ENCODE results near the gene B4GALT2.

The B4GALT2 gene

GRCh38 chr1:43991200-43991475 lies 12.1 kb downstream of the B4GALT2 start:
- no peak for DNase-seq
- Mint-ChIP-seq H3K4me1 (peaks cover 23% of the 10 kb centered on the region), H3K36me3 (no peaks in the 10 kb centered on the region), H3K4me3 (peak overlapping the region; percentile 90), H3K27ac (no peak overlapping the region), H3K9me3 (no peaks in the 10 kb centered on the region), H3K27me3 (peaks cover 24% of the 10 kb centered on the region)
- CTCF ChIA-PET: no interaction called here

DNA sequence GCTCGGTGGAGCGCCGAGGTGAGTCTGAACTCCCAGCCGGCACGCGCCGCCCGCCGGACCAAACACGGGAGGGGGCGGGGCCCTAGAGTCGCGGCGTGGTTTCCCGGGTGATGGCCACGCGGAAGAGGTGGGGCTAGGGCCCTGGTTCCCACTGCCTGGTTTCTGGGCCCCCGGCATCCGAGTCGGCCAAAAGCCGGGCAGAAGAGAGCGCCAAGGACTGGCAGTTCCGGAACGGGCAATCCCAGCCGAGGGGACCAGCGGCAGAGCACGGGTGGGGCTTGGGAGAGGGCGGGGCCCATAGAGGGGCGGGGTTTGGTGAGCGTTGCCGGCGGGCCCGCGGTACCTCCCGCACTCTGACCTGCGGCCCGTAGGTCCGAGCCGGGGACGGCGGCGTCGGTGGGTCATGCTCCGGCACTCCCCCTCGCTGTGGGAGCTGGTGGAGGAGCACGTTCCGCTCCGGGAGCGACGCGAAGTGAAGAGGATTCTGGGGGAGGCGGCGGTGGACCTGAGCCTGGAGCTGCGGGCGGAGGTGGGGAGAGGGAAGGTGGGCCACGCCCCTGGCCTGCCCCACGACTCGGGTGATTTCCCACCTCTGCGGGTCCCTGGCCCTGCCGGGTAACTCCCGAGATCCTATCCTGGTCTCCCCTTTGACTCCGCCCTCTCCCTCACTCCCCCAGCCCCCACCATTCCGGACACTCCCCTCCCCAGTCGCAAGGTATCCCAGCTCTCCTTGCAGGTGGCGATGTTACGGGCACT lies 12.6 kb downstream of the B4GALT2 start, which contains the start of gene CCDC24:
Gene CCDC24, plus strand, starts transcription at position 124 of the 756 bp plus-strand sequence. Its CDS starts 280 bp downstream, at position 404.
- Mint-ChIP-seq H3K27me3 (peaks cover 24% of the 10 kb centered on the region), H3K9me3 (no peaks in the 10 kb centered on the region), H3K36me3 (no peaks in the 10 kb centered on the region), H3K27ac (no peak within 1 kb of the TSS), H3K4me1 (peaks cover 23% of the 10 kb centered on the region), H3K4me3 (peak within 1 kb of the TSS; percentile 90)
- DNase-seq: peak; percentile 87
- CTCF ChIA-PET: interaction anchor here (1.0 to 2.0 kb wide), 3 partner anchors 10 to 45 kb away, joined by 3 to 14 read pairs (median 5); no protein-coding TSS in a partner anchor

GRCh38 chr1:43992232-43992995 lies 13.4 kb downstream of the B4GALT2 start:
- CTCF ChIA-PET: interaction anchor here (0.5 to 2.0 kb wide), 4 partner anchors 9 to 164 kb away, joined by 3 to 14 read pairs (median 4); no protein-coding TSS in a partner anchor
- Mint-ChIP-seq H3K36me3 (no peaks in the 10 kb centered on the region), H3K9me3 (no peaks in the 10 kb centered on the region), H3K27me3 (peaks cover 24% of the 10 kb centered on the region), H3K27ac (no peak overlapping the region), H3K4me1 (peaks cover 23% of the 10 kb centered on the region), H3K4me3 (peak overlapping the region; percentile 90)
- DNase-seq: no peak

DNA sequence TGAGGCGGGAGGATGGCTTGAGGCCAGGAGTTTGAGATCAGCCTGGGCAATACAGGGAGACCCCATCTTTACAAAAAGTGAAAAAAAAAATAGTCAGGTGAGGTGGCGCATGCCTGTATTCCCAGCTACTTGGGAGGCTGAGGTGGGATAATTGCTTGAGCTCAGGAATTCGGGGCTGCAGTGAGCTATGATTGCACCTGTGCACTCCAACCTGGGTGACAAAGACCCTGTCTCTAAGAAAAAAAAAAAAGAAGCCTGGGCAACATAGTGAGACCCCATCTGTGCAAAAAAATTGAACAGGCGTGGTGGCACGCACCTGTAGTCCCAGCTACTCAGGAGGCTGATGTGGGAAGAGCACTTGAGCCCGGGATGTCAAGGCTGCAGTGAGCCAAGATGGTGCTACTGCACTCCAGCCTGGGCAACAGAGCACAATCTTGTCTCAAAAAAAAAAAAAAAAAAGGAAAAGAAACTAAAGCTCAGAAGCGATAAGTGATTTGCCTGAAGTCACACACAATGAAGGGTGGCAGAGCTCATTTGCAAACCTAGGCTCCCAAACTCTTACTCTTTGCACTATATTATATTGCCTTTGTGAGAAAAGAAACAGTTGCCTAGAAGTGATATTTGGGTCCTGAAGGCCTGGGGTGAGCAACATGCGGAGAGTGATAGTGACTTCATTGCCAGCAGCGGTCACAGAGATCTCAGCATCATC lies 14.3 kb downstream of the B4GALT2 start:
- H3K27me3 Mint-ChIP-seq: peaks cover 24% of the 10 kb centered on the region
- no peak overlapping the region for H3K4me3 Mint-ChIP-seq
- CTCF ChIA-PET: interaction anchor here (0.7 to 2.0 kb wide), 3 partner anchors 12 to 43 kb away, joined by 4 to 14 read pairs (median 5); no protein-coding TSS in a partner anchor
- peaks cover 23% of the 10 kb centered on the region for H3K4me1 Mint-ChIP-seq
- H3K36me3 Mint-ChIP-seq: no peaks in the 10 kb centered on the region
- H3K9me3 Mint-ChIP-seq: no peaks in the 10 kb centered on the region
- DNase-seq: no peak
- H3K27ac Mint-ChIP-seq: no peak overlapping the region

GRCh38 chr1:43994071-43994470 lies 15.1 kb downstream of the B4GALT2 start:
- Mint-ChIP-seq H3K36me3 (no peaks in the 10 kb centered on the region), H3K27ac (no peak overlapping the region), H3K4me1 (peaks cover 27% of the 10 kb centered on the region), H3K27me3 (peaks cover 24% of the 10 kb centered on the region), H3K4me3 (no peak overlapping the region), H3K9me3 (no peaks in the 10 kb centered on the region)
- no peak for DNase-seq
- CTCF ChIA-PET: interaction anchor here (0.7 kb wide), 2 partner anchors 11 to 23 kb away, joined by 4 read pairs; no protein-coding TSS in a partner anchor

GRCh38 chr1:43994794-43995790 lies 16.1 kb downstream of the B4GALT2 start:
- Mint-ChIP-seq H3K4me1 (peaks cover 31% of the 10 kb centered on the region), H3K27me3 (peaks cover 24% of the 10 kb centered on the region), H3K27ac (no peak overlapping the region), H3K36me3 (no peaks in the 10 kb centered on the region), H3K4me3 (no peak overlapping the region), H3K9me3 (no peaks in the 10 kb centered on the region)
- no peak for DNase-seq
- CTCF ChIA-PET: interaction anchor here (0.7 kb wide), 1 partner anchor 10 kb away, joined by 4 read pairs; no protein-coding TSS in a partner anchor

GRCh38 chr1:43995984-43996732 lies 17.1 kb downstream of the B4GALT2 start:
- H3K4me1 Mint-ChIP-seq: peaks cover 28% of the 10 kb centered on the region
- DNase-seq: no peak
- H3K36me3 Mint-ChIP-seq: no peaks in the 10 kb centered on the region
- no peak overlapping the region for H3K27ac Mint-ChIP-seq
- H3K27me3 Mint-ChIP-seq: peaks cover 18% of the 10 kb centered on the region
- H3K9me3 Mint-ChIP-seq: no peaks in the 10 kb centered on the region
- H3K4me3 Mint-ChIP-seq: no peak overlapping the region
- CTCF ChIA-PET: no interaction called here

DNA sequence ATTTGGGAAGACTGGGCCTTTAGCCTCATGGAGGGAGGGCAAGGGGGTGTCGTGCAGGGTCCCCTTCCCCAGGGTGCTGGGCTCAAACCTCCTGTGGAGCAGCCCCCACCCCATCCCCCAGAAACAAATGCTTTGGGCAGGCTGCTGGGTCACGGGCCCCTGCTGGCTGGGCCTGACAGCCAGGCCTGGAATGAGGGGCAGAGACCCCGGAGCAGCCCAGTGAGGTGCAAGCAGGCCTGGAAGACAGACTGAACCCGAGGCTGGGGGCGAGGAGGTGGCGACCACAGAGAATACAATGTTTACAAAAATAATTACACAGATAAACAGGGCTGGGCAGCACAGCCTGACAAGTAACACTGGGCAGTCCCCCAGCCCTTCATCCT lies 17.7 kb downstream of the B4GALT2 start:
- CTCF ChIA-PET: no interaction called here
- Mint-ChIP-seq H3K4me1 (peaks cover 22% of the 10 kb centered on the region), H3K36me3 (no peaks in the 10 kb centered on the region), H3K27me3 (peaks cover 12% of the 10 kb centered on the region), H3K4me3 (no peak overlapping the region), H3K9me3 (no peaks in the 10 kb centered on the region), H3K27ac (no peak overlapping the region)
- DNase-seq: no peak

- no peak for DNase-seq
- CTCF ChIA-PET: no interaction called here
- Mint-ChIP-seq H3K9me3 (no peaks in the 10 kb centered on the region), H3K4me1 (peaks cover 15% of the 10 kb centered on the region), H3K27ac (no peak overlapping the region), H3K27me3 (peaks cover 5% of the 10 kb centered on the region), H3K36me3 (no peaks in the 10 kb centered on the region), H3K4me3 (no peak overlapping the region)
These were observed 18.4 kb downstream of the B4GALT2 start for GRCh38 chr1:43997295-43997999.

- no peak for DNase-seq
- Mint-ChIP-seq H3K4me3 (no peak overlapping the region), H3K4me1 (peaks cover 10% of the 10 kb centered on the region), H3K9me3 (no peaks in the 10 kb centered on the region), H3K27ac (no peak overlapping the region), H3K27me3 (no peaks in the 10 kb centered on the region), H3K36me3 (no peaks in the 10 kb centered on the region)
- CTCF ChIA-PET: interaction anchor here (0.7 kb wide), 1 partner anchor 43 kb away, joined by 4 read pairs; no protein-coding TSS in a partner anchor
These were observed 19.0 kb downstream of the B4GALT2 start for GRCh38 chr1:43998000-43998378.

DNA sequence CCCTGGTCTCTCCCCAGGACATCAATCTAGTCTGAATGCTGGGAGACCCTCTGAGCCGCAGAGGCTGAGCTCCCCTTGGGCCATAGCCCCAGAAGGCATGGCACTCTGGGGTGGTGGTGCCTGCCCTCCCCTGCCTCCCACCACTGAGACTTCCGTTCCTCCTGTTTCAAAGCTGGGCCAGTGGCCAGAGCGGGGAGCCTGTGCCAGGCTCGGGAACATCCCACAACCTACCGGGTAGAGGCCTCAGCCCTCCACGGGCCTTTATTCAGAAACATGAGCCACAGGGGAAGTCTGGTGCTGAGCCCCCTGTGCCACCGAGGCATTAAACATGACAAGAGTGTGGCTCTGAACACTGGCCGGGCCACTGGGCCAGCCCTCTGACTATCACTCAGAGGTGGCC lies 20.4 kb downstream of the B4GALT2 start:
- H3K4me3 Mint-ChIP-seq: no peak overlapping the region
- no peaks in the 10 kb centered on the region for H3K36me3 Mint-ChIP-seq
- no peaks in the 10 kb centered on the region for H3K27me3 Mint-ChIP-seq
- no peak for DNase-seq
- H3K4me1 Mint-ChIP-seq: peaks cover 10% of the 10 kb centered on the region
- H3K27ac Mint-ChIP-seq: peak overlapping the region; percentile 38
- no peaks in the 10 kb centered on the region for H3K9me3 Mint-ChIP-seq
- CTCF ChIA-PET: interaction anchor here (1.0 to 8.9 kb wide), 2 partner anchors 34 to 48 kb away, joined by 4 to 161 read pairs; partner anchors contain the start of gene SLC6A9

DNA sequence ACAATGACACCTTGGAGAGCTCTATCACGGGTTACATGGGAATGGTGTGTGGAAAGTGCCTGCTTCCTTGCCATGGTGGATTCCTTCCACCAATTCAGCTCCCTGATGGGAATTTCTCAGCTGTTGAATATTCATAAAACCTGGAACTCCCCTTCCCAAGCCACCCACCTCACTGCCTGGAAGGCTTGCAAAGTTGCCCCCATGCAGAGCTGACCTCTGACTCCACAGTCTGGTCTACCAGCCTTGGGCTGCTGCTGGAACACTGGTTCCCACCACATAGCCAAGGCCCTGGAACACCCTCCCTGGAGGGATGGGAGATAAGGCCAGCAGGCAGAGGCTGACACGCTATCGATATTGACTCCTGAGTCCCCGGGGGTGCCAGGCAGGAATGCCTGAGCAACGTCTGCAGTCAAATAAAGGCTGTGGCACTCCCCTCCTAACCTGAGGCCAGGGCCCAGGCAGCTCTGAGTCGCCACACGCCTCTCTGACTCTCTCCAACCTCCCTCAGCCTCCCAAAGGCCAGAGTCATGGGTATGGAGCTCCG lies 21.2 kb downstream of the B4GALT2 start:
- Mint-ChIP-seq H3K36me3 (no peaks in the 10 kb centered on the region), H3K4me1 (peaks cover 8% of the 10 kb centered on the region), H3K27me3 (no peaks in the 10 kb centered on the region), H3K9me3 (no peaks in the 10 kb centered on the region), H3K4me3 (no peak overlapping the region), H3K27ac (no peak overlapping the region)
- CTCF ChIA-PET: interaction anchor here (1.0 to 8.9 kb wide), 2 partner anchors 33 to 47 kb away, joined by 4 to 161 read pairs; partner anchors contain the start of gene SLC6A9
- no peak for DNase-seq

Data from activated naive CD4-positive, alpha-beta T cell treated with anti-CD3 and anti-CD28 coated beads, Interleukin-2, amount 10 ng/mL, durations not matched to agents 7 days and 5 days (primary cell).